Measurements from ENCODE around the gene EIF4G1. TPM values are rescaled to one million over a fixed set of nuclear protein-coding genes. Genes with fewer than 3 reads are reported as not detected.

The EIF4G1 gene
- total and polyA plus RNA-seq, 2 of the 8 experiments (the other 6 are each of a cell fraction or from before 2014, with no cell fraction given): 318 to 473 TPM

DNA sequence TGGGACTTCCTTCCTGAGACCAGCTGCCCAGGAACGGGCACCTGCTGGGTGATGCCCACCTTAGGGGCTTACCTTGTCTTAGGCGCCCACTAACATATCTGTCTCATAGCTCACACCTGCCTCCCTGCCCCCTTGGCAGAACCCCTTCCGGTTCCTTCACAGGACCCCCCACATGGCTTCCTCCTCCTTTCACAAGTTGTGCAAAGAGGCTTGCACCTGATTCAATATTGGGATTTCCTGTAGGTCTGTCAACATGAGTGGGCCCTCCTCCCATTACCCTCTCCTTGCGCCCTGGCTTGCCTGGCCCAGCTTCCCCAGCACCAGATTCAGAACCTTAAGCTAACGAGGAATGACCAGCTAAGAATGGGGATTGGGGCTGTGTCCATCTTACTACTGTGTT, 63.0 kb downstream of the EIF4G1 start:
- no peak for FAIRE-seq
- no peaks in the 10 kb centered on the region for H3K79me1 ChIP-seq (ENCODE audit: low read depth, low read length)
- no peak for TF ChIP-seq BCL11A (IDR thresholded peaks at IDR 0.05; ENCODE audit: low read depth in 2 of 2, low read length in 2 of 2)
- TF ChIP-seq BACH1 (IDR thresholded peaks at IDR 0.05; ENCODE audit: low read length): no peak
- TF ChIP-seq JUND (IDR thresholded peaks at IDR 0.05; ENCODE audit: low read length): no peak
- no peak for TF ChIP-seq CHD2 (IDR thresholded peaks at IDR 0.05; ENCODE audit: low read length)
- no peak for TF ChIP-seq EP300 (IDR thresholded peaks at IDR 0.05; ENCODE audit: borderline replicate concordance in 1 of 2, low read depth in 2 of 2, low read length in 2 of 2)
- TF ChIP-seq RXRA (IDR thresholded peaks at IDR 0.05; ENCODE audit: insufficient read depth, low read depth, low read length): no peak
- TF ChIP-seq SP1 (IDR thresholded peaks at IDR 0.05; ENCODE audit: low read depth, low read length): no peak
- TF ChIP-seq NANOG (IDR thresholded peaks at IDR 0.05; ENCODE audit: insufficient read depth, low read depth, low read length, poor library complexity, severe bottlenecking): no peak
- no peak for TF ChIP-seq SIX5 (IDR thresholded peaks at IDR 0.05; ENCODE audit: low read depth, low read length)
- TF ChIP-seq MAFK (IDR thresholded peaks at IDR 0.05; ENCODE audit: low read depth, low read length): no peak
- TF ChIP-seq POU5F1 (IDR thresholded peaks at IDR 0.05; ENCODE audit: low read depth, low read length): no peak
- no peak for TF ChIP-seq RFX5 (IDR thresholded peaks at IDR 0.05; ENCODE audit: borderline replicate concordance, low read depth, low read length)

More for the DNA sequence above, 63.0 kb downstream of the EIF4G1 start:
- peak overlapping the region; percentile 62; the same call in 1 of the 2 replicates for H2BK12ac ChIP-seq (ENCODE audit: low read depth, low read length)
- H2BK120ac ChIP-seq (replicated peaks; ENCODE audit: low read depth, low read length): no peak overlapping the region
- no peak overlapping the region for H3K9ac ChIP-seq (replicated peaks in 1 of 4; ENCODE audit: extremely low read depth in 1 of 4, low read depth in 3 of 4, low read length in 3 of 4)
- no peak overlapping the region for H4K8ac ChIP-seq (ENCODE audit: extremely low read depth, insufficient read depth, low read length)
- H3K27ac ChIP-seq (ENCODE audit: low read depth, low read length): no peak overlapping the region
- POLR2A ChIA-PET (ENCODE audit: partially characterized antibody): interaction anchor here (0.6 to 1.7 kb wide), 3 partner anchors 10 to 161 kb away, joined by 3 to 5 read pairs (median 4); no protein-coding TSS in a partner anchor
- H2AK5ac ChIP-seq (ENCODE audit: low read depth, low read length): no peak overlapping the region
- H3K36me3 ChIP-seq (ENCODE audit: control insufficient read depth in 2 of 4, insufficient read depth in 4 of 4, low read length in 3 of 4): no peaks in the 10 kb centered on the region
- no peak overlapping the region for H3K14ac ChIP-seq (ENCODE audit: insufficient read length)
- peaks cover 15% of the 10 kb centered on the region; the same call in 1 of the 2 replicates for H3K23me2 ChIP-seq (ENCODE audit: low read depth, low read length)
- peak overlapping the region; percentile 43 to 56 for H3K4me2 ChIP-seq (ENCODE audit: insufficient read depth in 1 of 2, low read depth in 2 of 2, low read length in 2 of 2)
- peaks cover 0 to 33% (median 27%) of the 10 kb centered on the region in 4 experiments; a peak in 6 of 7 replicates for H3K4me1 ChIP-seq (replicated peaks in 1 of 4; ENCODE audit: control insufficient read depth in 3 of 4, insufficient read depth in 4 of 4, low read length in 3 of 4)
- no peaks in the 10 kb centered on the region for H3K79me2 ChIP-seq (ENCODE audit: control insufficient read depth in 1 of 2, insufficient read depth in 2 of 2, low read length in 2 of 2)
- H2BK15ac ChIP-seq (ENCODE audit: low read length): no peak overlapping the region
- H2BK5ac ChIP-seq (ENCODE audit: low read depth, low read length): no peak overlapping the region
- H2BK20ac ChIP-seq (ENCODE audit: low read length): no peak overlapping the region
- peak overlapping the region in 1 of 4 experiments; percentile 41; a peak in 1 of 8 replicates for H3K4me3 ChIP-seq (ENCODE audit: extremely low read depth in 1 of 4, insufficient read depth in 2 of 4, low read depth in 3 of 4, low read length in 4 of 4)
- H3K27me3 ChIP-seq (replicated peaks in 1 of 4; ENCODE audit: control insufficient read depth in 3 of 4, extremely low read depth in 1 of 4, insufficient read depth in 3 of 4, low read length in 3 of 4): peaks cover 27 to 40% (median 38%) of the 10 kb centered on the region in 4 experiments
- no peaks in the 10 kb centered on the region for H3K9me3 ChIP-seq (ENCODE audit: insufficient read depth in 2 of 2, low read depth in 1 of 2, low read length in 1 of 2)
- H2AFZ ChIP-seq (ENCODE audit: low read length): no peak overlapping the region
- 0 out of 2 replicates have a peak overlapping the region, but pooled peaks have one; percentile 9 for H3K18ac ChIP-seq (ENCODE audit: extremely low read depth, low read length)
- no peak overlapping the region for H4K91ac ChIP-seq (replicated peaks; ENCODE audit: insufficient read length, low read length)
- H3K56ac ChIP-seq (replicated peaks; ENCODE audit: insufficient read length, low read depth, low read length): no peak overlapping the region
- WGBS, 2 experiments (ENCODE audit: extremely low coverage in 1 of 2, insufficient coverage in 1 of 2, insufficient read length in 1 of 2, insufficient replicate concordance in 2 of 2, low coverage in 1 of 2, low lambda C conversion rate in 2 of 2, missing lambda C conversion rate in 1 of 2): 90% methylated on average over 5 of the region's 5 CpGs; no CpG with 5 or more reads in 1 of the 2 experiments
- no peak overlapping the region for H3K23ac ChIP-seq (ENCODE audit: insufficient read length)
- no peak overlapping the region for H3K4ac ChIP-seq (replicated peaks; ENCODE audit: insufficient read length, low read depth, low read length)
- DNase-seq (ENCODE audit: low read depth in 1 of 2, low spot score in 2 of 2): no peak
- CTCF ChIA-PET (ENCODE audit: partially characterized antibody): interaction anchor here (1.0 to 2.1 kb wide), 17 partner anchors 8 to 401 kb away, joined by 3 to 10 read pairs (median 4); partner anchors contain the start of genes CLCN2 and POLR2H
- H4K20me1 ChIP-seq (replicated peaks in 1 of 2; ENCODE audit: control insufficient read depth in 1 of 2, insufficient read depth in 2 of 2, low read length in 2 of 2): peaks cover 2 to 7% of the 10 kb centered on the region in 2 experiments
- H4K5ac ChIP-seq (ENCODE audit: insufficient read length, low read depth, low read length): peak overlapping the region; percentile 4

All from H1 (cell line).